Activated CD4-positive, CD25-positive, alpha-beta regulatory T cell treated with anti-CD3 and anti-CD28 coated beads, Interleukin-2, amount 50 U/mL, for 24 hours (primary cell): ENCODE results near the gene MRPL45.

Experiments
- ATAC-seq, 2 donors: fragments of 150-1000 bp; cut with Tn5 transposase; one replicate each; pipeline ENCODE4 v1.10.0; 2021; ENCODE audit warnings: mild to moderate bottlenecking in 1 of 2, moderate library complexity in 1 of 2

Gene MRPL45

GRCh38 chr17:38349097-38349730 is 52.2 kb downstream of the MRPL45 start:
- ATAC-seq = peak; percentile 51 to 52

GRCh38 chr17:38350035-38350434 is 53.1 kb downstream of the MRPL45 start:
- no peak for ATAC-seq

GRCh38 chr17:38351412-38352222 is 54.6 kb downstream of the MRPL45 start, which contains the start of gene SOCS7:
Gene SOCS7 (plus strand): TSS chr17:38351844. CDS start chr17:38352053, 209 bp downstream.
- peak; percentile 90 to 93 for ATAC-seq

GRCh38 chr17:38352245-38353085 is 55.5 kb downstream of the MRPL45 start:
- ATAC-seq = peak in 1 of 2 donors; percentile 8

- no peak for ATAC-seq
These were observed 56.2 kb downstream of the MRPL45 start for GRCh38 chr17:38353086-38353604.

- ATAC-seq = no peak
These were observed 56.7 kb downstream of the MRPL45 start for GRCh38 chr17:38353668-38354067.

- ATAC-seq = no peak
These were observed 57.5 kb downstream of the MRPL45 start for GRCh38 chr17:38354466-38354865.

- ATAC-seq = no peak
These were observed 58.3 kb downstream of the MRPL45 start for GRCh38 chr17:38355251-38355650.

GRCh38 chr17:38357486-38358123 is 60.6 kb downstream of the MRPL45 start:
- no peak for ATAC-seq

GRCh38 chr17:38358586-38359513 is 61.9 kb downstream of the MRPL45 start:
- ATAC-seq = no peak

- no peak for ATAC-seq
These were observed 64.9 kb downstream of the MRPL45 start for GRCh38 chr17:38361694-38362465.

- ATAC-seq = no peak
These were observed 66.0 kb downstream of the MRPL45 start for GRCh38 chr17:38363016-38363415.

- no peak for ATAC-seq
These were observed 67.8 kb downstream of the MRPL45 start for GRCh38 chr17:38364741-38365140.

GRCh38 chr17:38369124-38369886 is 72.3 kb downstream of the MRPL45 start:
- ATAC-seq = no peak
